HEK293T (cell line): ENCODE results near the gene STBD1.

ENCODE experiments used
- CTCF ChIA-PET: fragments of 350-600 bp; formaldehyde crosslinking; extraction: SDS; loops from one replicate; lab custom pipeline; 2021; ENCODE audit warnings: antibody characterized with exemption, inconsistent platforms; lab: Yijun Ruan, JAX
- POLR2A ChIA-PET: fragments of 350-600 bp; formaldehyde crosslinking; extraction: SDS; loops from one replicate; lab custom pipeline; 2020; ENCODE audit warnings: antibody characterized with exemption, inconsistent platforms; lab: Yijun Ruan, JAX
- DNase-seq: peaks from one replicate; pipeline ENCODE4 v3.0.0; 2012; ENCODE audit warnings: mixed read lengths; ENCODE audit errors: extremely low spot score
- ARNT ChIP-seq: fragments of 450-650 bp; IDR thresholded peaks from 2 replicates; pipeline ENCODE4 v1.6.1; 2017; ENCODE audit warnings: mild to moderate bottlenecking
- BHLHE40 ChIP-seq: fragments of 450-650 bp; IDR thresholded peaks from 2 replicates; pipeline ENCODE4 v1.6.1; 2016; ENCODE audit warnings: mild to moderate bottlenecking, moderate library complexity, borderline replicate concordance
- CTBP1 ChIP-seq: fragments of 450-650 bp; IDR thresholded peaks from 2 replicates; pipeline ENCODE4 v1.6.1; 2016; ENCODE audit warnings: borderline replicate concordance
- ELF4 ChIP-seq: fragments of 450-650 bp; IDR thresholded peaks from 2 replicates; pipeline ENCODE4 v1.6.1; 2017; ENCODE audit warnings: antibody characterized with exemption
- FOXA1 ChIP-seq: fragments of 450-650 bp; IDR thresholded peaks from 2 replicates; pipeline ENCODE4 v1.6.1; 2016; ENCODE audit warnings: mild to moderate bottlenecking
- FOXK2 ChIP-seq: fragments of 450-650 bp; IDR thresholded peaks from 2 replicates; pipeline ENCODE4 v1.6.1; 2016; ENCODE audit warnings: mild to moderate bottlenecking
- FOXM1 ChIP-seq: fragments of 450-650 bp; IDR thresholded peaks from 2 replicates; pipeline ENCODE4 v1.6.1; 2017; ENCODE audit warnings: mild to moderate bottlenecking, borderline replicate concordance
- HDGF ChIP-seq: fragments of 450-650 bp; IDR thresholded peaks from 2 replicates; pipeline ENCODE4 v1.6.1; 2017; ENCODE audit warnings: antibody characterized with exemption, borderline replicate concordance
- L3MBTL2 ChIP-seq: fragments of 450-650 bp; conservative IDR thresholded peaks from 2 replicates; pipeline ENCODE4 v1.6.1; 2016; ENCODE audit warnings: mild to moderate bottlenecking
- LEF1 ChIP-seq: fragments of 450-650 bp; IDR thresholded peaks from 2 replicates; pipeline ENCODE4 v1.6.1; 2017; ENCODE audit warnings: mild to moderate bottlenecking, borderline replicate concordance
- NFRKB ChIP-seq: fragments of 450-650 bp; IDR thresholded peaks from 2 replicates; pipeline ENCODE4 v1.6.1; 2016; ENCODE audit warnings: mild to moderate bottlenecking, moderate library complexity
- SP1 ChIP-seq: fragments of 450-650 bp; IDR thresholded peaks from 2 replicates; pipeline ENCODE4 v1.6.1; 2017
- SUZ12 ChIP-seq: fragments of 450-650 bp; IDR thresholded peaks from 2 replicates; pipeline ENCODE4 v1.6.1; 2016; ENCODE audit warnings: mild to moderate bottlenecking
- TARDBP ChIP-seq: fragments of 450-650 bp; IDR thresholded peaks from 2 replicates; pipeline ENCODE4 v1.6.1; 2016
- ZNF384 ChIP-seq: fragments of 450-650 bp; IDR thresholded peaks from 2 replicates; pipeline ENCODE4 v1.6.1; 2016
- TF ChIP-seq, protein P1 (sequence below): fragments of 450-650 bp; IDR thresholded peaks from 2 replicates; pipeline ENCODE4 v1.6.1; 2016

Gene STBD1

DNA sequence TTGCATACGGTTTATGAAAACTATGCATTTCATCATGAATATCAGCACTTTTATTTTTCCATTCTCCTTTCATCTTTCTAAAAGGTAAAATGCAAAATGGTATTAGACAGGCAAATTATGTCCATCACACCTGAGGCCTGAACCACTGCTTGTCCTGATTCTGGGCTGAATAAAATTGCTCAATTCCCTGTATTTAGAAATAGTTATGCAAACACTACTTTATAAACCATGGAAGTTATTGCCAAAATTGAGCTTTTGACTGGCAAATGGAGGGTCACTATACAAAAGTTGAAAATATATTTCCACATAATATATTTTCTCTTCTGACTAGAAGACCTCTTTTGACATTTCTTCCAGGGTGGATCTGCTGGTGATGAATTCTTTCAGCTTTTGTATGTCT, 34.0 kb upstream of the STBD1 start:
- DNase-seq, result no peak
- CTCF ChIA-PET, result no interaction called here
- POLR2A ChIA-PET, result no interaction called here

DNA sequence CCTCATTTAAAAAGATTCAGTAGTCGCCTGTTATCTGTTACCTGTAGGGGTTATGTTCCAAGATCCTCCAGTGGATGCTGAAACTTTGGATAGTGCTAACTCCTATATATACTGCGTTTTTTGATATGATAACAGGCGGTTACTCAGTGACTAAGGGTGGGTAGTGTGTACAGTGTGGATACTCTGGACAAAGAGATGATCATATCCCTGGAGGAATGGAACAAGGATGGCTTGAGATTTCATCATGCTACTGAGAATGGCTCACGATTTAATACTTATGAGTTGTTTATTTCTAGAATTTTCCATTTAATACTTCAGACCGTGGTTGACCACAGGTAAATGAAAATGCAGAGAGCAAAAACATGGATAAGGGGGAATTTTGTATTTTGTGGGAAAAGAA, 33.5 kb upstream of the STBD1 start:
- no peak for TF ChIP-seq HDGF
- no peak for DNase-seq
- POLR2A ChIA-PET, result no interaction called here
- CTCF ChIA-PET, result no interaction called here

More for the DNA sequence above, 34.0 kb upstream of the STBD1 start:
- no peak for TF ChIP-seq BHLHE40
- no peak for TF ChIP-seq CTBP1
- no peak for TF ChIP-seq FOXM1
- TF ChIP-seq, protein P1, sequence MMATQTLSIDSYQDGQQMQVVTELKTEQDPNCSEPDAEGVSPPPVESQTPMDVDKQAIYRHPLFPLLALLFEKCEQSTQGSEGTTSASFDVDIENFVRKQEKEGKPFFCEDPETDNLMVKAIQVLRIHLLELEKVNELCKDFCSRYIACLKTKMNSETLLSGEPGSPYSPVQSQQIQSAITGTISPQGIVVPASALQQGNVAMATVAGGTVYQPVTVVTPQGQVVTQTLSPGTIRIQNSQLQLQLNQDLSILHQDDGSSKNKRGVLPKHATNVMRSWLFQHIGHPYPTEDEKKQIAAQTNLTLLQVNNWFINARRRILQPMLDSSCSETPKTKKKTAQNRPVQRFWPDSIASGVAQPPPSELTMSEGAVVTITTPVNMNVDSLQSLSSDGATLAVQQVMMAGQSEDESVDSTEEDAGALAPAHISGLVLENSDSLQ, result no peak
- TF ChIP-seq LEF1, result no peak
- no peak for TF ChIP-seq FOXA1
- TF ChIP-seq FOXK2, result no peak
- no peak for TF ChIP-seq HDGF
- no peak for TF ChIP-seq L3MBTL2
- TF ChIP-seq NFRKB, result no peak
- no peak for TF ChIP-seq TARDBP
- no peak for TF ChIP-seq ARNT

DNA sequence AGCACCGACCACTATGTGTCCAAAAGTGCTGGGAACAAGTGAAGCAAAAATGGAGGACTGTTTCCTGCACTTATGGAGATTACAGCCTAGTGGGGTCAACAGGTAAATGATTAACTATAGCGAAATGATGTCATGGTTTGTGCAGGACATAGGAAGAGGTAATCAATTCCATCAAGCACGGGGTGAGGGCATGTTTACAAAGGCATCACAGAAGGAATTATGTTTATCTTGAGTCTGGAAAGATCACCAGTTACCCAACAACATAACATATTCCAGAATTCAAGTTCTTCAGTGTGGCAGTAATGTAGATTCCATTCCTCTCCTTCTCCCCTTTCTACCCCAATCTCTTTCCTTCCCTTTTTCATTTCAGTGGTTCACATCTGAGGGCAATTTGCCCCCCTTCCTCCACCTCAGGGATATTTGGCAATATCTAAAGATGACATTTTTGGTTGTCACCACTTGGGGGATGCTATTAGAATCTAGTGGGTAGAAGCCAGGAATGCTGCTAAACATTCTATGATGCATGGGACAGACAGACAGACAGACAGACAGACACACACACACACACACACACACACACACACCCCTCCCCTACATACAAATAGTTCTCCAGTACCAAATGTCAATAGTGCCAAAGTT, 30.9 kb upstream of the STBD1 start:
- ChIA-PET POLR2A (no interaction called here), CTCF (no interaction called here)
- DNase-seq, result no peak
- TF ChIP-seq L3MBTL2 (no peak), ELF4 (no peak), NFRKB (no peak)

DNA sequence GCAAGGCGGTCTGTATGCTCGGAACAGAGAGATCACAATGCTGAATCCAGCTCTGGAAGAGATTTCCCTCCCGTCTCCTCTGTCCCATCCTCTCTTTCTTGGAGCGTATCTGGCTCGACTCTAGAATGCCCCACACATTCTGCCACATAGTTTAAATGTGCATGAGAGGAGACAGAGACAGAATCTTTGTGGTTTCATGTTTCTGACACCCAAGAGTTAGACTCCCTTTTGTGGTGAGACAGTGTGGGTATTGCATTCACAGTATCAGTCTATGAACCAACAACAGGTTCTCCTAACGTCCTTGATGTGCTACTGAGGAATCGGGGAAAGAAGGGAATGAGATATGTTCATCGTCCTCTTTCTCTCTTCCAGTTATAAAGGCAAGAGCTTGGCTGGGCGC, 29.7 kb upstream of the STBD1 start:
- ChIA-PET POLR2A (no interaction called here), CTCF (no interaction called here)
- no peak for TF ChIP-seq ARNT
- no peak for TF ChIP-seq BHLHE40
- no peak for TF ChIP-seq L3MBTL2
- TF ChIP-seq NFRKB, result no peak
- no peak for TF ChIP-seq TARDBP
- no peak for TF ChIP-seq ZNF384
- TF ChIP-seq CTBP1, result no peak
- TF ChIP-seq HDGF, result no peak
- TF ChIP-seq, protein P1, result no peak
- TF ChIP-seq SP1, result no peak
- TF ChIP-seq FOXM1, result no peak
- no peak for TF ChIP-seq ELF4
- TF ChIP-seq SUZ12, result no peak
- no peak for TF ChIP-seq LEF1
- no peak for TF ChIP-seq FOXK2
- no peak for TF ChIP-seq FOXA1
- no peak for DNase-seq

DNA sequence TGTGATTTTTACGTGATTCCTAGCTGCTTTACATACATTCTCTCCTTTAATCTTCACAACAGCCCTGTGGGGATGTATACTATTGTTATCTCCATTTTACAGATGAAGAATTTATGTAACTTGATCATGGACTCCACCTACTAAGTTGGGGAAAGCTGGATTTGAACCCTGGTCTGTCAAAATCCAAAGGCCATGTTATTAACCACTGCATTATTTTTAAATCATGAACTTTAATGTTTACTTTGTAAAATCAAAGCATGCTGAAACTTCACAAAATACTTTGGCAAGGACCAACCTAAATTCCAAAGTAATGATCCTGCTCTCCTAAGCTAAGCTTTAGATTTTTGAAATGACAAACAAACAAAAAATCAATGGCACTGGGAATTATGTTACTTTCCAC, 28.9 kb upstream of the STBD1 start:
- DNase-seq, result no peak
- TF ChIP-seq FOXM1 (no peak), SP1 (no peak), BHLHE40 (no peak), ARNT (no peak), CTBP1 (no peak), HDGF (no peak), NFRKB (no peak), SUZ12 (no peak), TARDBP (no peak), L3MBTL2 (no peak), ZNF384 (no peak)
- TF ChIP-seq, protein P1, result no peak
- POLR2A ChIA-PET, result no interaction called here
- CTCF ChIA-PET, result no interaction called here

DNA sequence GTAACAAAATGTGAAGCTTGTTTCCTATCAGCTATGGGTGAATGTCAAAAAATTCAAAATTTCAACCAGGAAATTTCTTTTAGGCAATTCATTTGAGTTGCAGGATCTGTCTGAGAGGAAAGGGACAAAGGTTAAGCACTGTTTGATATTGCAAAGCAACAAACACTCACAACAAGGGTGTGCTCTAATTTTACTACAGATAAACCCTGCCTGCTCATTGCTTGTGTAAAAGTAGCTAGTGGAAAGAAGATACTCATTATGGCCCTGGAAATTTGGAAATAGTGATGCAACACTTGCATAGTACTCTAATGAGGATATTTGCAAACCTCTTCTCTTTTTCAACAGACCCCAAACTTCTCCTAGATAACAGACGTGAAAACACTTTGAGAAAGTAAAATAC, 27.9 kb upstream of the STBD1 start:
- POLR2A ChIA-PET, result no interaction called here
- TF ChIP-seq ZNF384, result no peak
- no peak for TF ChIP-seq ARNT
- TF ChIP-seq FOXK2, result no peak
- no peak for TF ChIP-seq BHLHE40
- no peak for TF ChIP-seq L3MBTL2
- TF ChIP-seq FOXA1, result no peak
- no peak for TF ChIP-seq HDGF
- TF ChIP-seq TARDBP, result no peak
- TF ChIP-seq, protein P1, result no peak
- TF ChIP-seq LEF1, result no peak
- TF ChIP-seq ELF4, result no peak
- no peak for TF ChIP-seq CTBP1
- TF ChIP-seq NFRKB, result no peak
- TF ChIP-seq SUZ12, result no peak
- TF ChIP-seq FOXM1, result no peak
- no peak for TF ChIP-seq SP1
- CTCF ChIA-PET, result no interaction called here
- no peak for DNase-seq
